ENCODE measurements around the gene ENPP7. TPM values are rescaled to one million over a fixed set of nuclear protein-coding genes. Genes with fewer than 3 reads are reported as not detected.

The ENPP7 gene
- total RNA-seq, 1 experiment from 2014 or later, result not detected

DNA sequence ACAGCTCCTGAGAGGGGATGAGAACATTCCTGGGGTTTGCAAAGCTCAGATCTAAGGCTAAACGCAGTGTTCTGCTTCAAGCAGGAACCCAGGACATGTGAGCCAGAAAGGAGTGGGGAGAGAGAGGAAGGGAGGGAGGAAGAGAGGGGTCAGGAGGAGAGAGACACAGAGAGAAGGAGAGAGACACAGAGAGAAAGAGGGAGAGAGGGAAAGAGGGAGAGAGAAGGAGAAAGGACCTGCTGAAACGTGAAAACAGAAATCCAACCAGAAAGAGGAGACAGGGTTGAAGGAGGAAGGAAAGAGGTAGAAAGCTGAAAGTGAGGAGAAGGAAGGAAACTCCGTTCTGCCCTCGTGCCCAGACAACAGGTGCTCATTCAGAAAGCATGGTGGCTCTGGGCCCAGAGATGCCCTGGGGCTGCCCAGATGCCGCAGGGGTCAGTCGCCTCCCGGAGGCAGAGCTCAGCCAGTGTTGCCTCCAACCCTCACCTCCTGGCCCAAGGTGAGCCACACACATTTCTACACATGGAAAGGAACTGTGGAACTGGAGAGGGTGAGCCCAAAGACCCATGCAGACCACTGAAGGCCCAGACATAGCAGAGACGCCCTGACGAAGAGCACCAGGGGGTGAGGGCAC, 49.0 kb upstream of the ENPP7 start:
- ATAC-seq, result no peak
- H3K9me2 ChIP-seq (ENCODE audit: insufficient read depth), result no peaks in the 10 kb centered on the region
- no peak overlapping the region for H3K27ac ChIP-seq (ENCODE audit: low read depth, low read length)

DNA sequence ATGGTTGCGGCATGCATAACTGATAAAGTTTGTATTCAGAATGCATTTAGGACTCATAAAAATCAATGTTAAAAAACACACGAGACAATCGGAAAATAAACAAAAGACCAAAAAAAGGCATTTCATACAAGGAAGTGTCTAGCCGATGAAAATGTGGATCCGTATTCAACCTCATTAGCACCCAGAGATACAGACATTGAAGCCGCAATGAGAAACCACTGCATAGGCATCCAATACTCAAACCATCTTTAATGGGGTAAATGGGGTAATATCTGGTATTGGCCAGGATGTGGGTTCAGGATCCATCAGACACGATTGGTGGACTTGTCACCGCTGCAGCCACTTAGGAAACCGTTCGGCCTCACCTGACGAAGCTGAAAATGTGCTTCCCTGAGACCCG, 47.4 kb upstream of the ENPP7 start:
- peaks cover 13% of the 10 kb centered on the region; the same call in 1 of the 2 replicates for H3K27me3 ChIP-seq (ENCODE audit: insufficient read depth, low read length)
- no TSS peak for BruUV-seq (replicated peaks)
- CTCF ChIA-PET, result interaction anchor here (1.0 kb wide), 1 partner anchor 25 kb away, joined by 3 read pairs; no protein-coding TSS in a partner anchor
- no peak overlapping the region for H3K27ac ChIP-seq (ENCODE audit: low read depth, low read length)
- H3K9ac ChIP-seq (ENCODE audit: low read length), result no peak overlapping the region
- DNase-seq (ENCODE audit: low read depth, low spot score), result no peak
- H2AFZ ChIP-seq (ENCODE audit: low read depth, low read length, poor library complexity, severe bottlenecking), result no peak overlapping the region
- no peaks in the 10 kb centered on the region for H3K4me1 ChIP-seq (ENCODE audit: control insufficient read depth in 1 of 2, insufficient read depth in 2 of 2, low read length in 2 of 2)
- RAD21 ChIA-PET (ENCODE audit: low non-redundant PET in 1 of 2, low total read pairs in 2 of 2, uncharacterized antibody in 2 of 2, unreplicated experiment in 2 of 2), result no interaction called here
- H4K20me1 ChIP-seq (ENCODE audit: insufficient read depth), result no peaks in the 10 kb centered on the region
- H3K4me3 ChIP-seq (replicated peaks in 1 of 2; ENCODE audit: low read depth in 1 of 2, low read length in 2 of 2), result no peak overlapping the region
- no peak overlapping the region for H3K4me2 ChIP-seq (ENCODE audit: low read length)
- ATAC-seq, result no peak
- no peaks in the 10 kb centered on the region for H3K9me2 ChIP-seq (ENCODE audit: insufficient read depth)
- H3K36me3 ChIP-seq (ENCODE audit: control insufficient read depth in 1 of 2, insufficient read depth in 2 of 2, low read length in 2 of 2), result no peaks in the 10 kb centered on the region
- no peaks in the 10 kb centered on the region for H3K79me2 ChIP-seq (ENCODE audit: insufficient read depth, low read length)
- POLR2A ChIA-PET, result no interaction called here
- no peaks in the 10 kb centered on the region for H3K9me3 ChIP-seq (ENCODE audit: control insufficient read depth in 1 of 2, insufficient read depth in 1 of 2, low read depth in 1 of 2, low read length in 2 of 2)
- intact Hi-C loops (cut with micrococcal nuclease), result no loop called here
- no peak for TF ChIP-seq SP1 (IDR thresholded peaks at IDR 0.05; ENCODE audit: low read depth)
- no peak for TF ChIP-seq SRF (IDR thresholded peaks at IDR 0.05; ENCODE audit: low read depth)
- TF ChIP-seq, protein P1, sequence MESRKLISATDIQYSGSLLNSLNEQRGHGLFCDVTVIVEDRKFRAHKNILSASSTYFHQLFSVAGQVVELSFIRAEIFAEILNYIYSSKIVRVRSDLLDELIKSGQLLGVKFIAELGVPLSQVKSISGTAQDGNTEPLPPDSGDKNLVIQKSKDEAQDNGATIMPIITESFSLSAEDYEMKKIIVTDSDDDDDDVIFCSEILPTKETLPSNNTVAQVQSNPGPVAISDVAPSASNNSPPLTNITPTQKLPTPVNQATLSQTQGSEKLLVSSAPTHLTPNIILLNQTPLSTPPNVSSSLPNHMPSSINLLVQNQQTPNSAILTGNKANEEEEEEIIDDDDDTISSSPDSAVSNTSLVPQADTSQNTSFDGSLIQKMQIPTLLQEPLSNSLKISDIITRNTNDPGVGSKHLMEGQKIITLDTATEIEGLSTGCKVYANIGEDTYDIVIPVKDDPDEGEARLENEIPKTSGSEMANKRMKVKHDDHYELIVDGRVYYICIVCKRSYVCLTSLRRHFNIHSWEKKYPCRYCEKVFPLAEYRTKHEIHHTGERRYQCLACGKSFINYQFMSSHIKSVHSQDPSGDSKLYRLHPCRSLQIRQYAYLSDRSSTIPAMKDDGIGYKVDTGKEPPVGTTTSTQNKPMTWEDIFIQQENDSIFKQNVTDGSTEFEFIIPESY (IDR thresholded peaks at IDR 0.05; ENCODE audit: extremely low read depth, insufficient replicate concordance, low read length), result no peak
- no peak for TF ChIP-seq SIN3A (IDR thresholded peaks at IDR 0.05; ENCODE audit: low read depth)
- TF ChIP-seq CBX3 (IDR thresholded peaks at IDR 0.05; ENCODE audit: low read depth), result no peak
- TF ChIP-seq JUND (IDR thresholded peaks at IDR 0.05), result no peak
- TF ChIP-seq, protein P2, sequence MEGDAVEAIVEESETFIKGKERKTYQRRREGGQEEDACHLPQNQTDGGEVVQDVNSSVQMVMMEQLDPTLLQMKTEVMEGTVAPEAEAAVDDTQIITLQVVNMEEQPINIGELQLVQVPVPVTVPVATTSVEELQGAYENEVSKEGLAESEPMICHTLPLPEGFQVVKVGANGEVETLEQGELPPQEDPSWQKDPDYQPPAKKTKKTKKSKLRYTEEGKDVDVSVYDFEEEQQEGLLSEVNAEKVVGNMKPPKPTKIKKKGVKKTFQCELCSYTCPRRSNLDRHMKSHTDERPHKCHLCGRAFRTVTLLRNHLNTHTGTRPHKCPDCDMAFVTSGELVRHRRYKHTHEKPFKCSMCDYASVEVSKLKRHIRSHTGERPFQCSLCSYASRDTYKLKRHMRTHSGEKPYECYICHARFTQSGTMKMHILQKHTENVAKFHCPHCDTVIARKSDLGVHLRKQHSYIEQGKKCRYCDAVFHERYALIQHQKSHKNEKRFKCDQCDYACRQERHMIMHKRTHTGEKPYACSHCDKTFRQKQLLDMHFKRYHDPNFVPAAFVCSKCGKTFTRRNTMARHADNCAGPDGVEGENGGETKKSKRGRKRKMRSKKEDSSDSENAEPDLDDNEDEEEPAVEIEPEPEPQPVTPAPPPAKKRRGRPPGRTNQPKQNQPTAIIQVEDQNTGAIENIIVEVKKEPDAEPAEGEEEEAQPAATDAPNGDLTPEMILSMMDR (IDR thresholded peaks at IDR 0.05 in 2 of 3, conservative IDR thresholded peaks at IDR 0.05 in 1 of 3; ENCODE audit: borderline replicate concordance in 1 of 3, insufficient read depth in 1 of 3, low read depth in 2 of 3, low read length in 2 of 3), result no peak
- TF ChIP-seq, protein P3, sequence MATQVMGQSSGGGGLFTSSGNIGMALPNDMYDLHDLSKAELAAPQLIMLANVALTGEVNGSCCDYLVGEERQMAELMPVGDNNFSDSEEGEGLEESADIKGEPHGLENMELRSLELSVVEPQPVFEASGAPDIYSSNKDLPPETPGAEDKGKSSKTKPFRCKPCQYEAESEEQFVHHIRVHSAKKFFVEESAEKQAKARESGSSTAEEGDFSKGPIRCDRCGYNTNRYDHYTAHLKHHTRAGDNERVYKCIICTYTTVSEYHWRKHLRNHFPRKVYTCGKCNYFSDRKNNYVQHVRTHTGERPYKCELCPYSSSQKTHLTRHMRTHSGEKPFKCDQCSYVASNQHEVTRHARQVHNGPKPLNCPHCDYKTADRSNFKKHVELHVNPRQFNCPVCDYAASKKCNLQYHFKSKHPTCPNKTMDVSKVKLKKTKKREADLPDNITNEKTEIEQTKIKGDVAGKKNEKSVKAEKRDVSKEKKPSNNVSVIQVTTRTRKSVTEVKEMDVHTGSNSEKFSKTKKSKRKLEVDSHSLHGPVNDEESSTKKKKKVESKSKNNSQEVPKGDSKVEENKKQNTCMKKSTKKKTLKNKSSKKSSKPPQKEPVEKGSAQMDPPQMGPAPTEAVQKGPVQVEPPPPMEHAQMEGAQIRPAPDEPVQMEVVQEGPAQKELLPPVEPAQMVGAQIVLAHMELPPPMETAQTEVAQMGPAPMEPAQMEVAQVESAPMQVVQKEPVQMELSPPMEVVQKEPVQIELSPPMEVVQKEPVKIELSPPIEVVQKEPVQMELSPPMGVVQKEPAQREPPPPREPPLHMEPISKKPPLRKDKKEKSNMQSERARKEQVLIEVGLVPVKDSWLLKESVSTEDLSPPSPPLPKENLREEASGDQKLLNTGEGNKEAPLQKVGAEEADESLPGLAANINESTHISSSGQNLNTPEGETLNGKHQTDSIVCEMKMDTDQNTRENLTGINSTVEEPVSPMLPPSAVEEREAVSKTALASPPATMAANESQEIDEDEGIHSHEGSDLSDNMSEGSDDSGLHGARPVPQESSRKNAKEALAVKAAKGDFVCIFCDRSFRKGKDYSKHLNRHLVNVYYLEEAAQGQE (IDR thresholded peaks at IDR 0.05; ENCODE audit: low read depth), result no peak
- TF ChIP-seq ZNF274 (IDR thresholded peaks at IDR 0.05; ENCODE audit: low read depth, low read length), result no peak
- TF ChIP-seq, protein P4, sequence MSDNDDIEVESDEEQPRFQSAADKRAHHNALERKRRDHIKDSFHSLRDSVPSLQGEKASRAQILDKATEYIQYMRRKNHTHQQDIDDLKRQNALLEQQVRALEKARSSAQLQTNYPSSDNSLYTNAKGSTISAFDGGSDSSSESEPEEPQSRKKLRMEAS (IDR thresholded peaks at IDR 0.05), result no peak
- TF ChIP-seq RAD21 (IDR thresholded peaks at IDR 0.05; ENCODE audit: low read depth), result no peak

More for the DNA sequence above, 49.0 kb upstream of the ENPP7 start:
- Histone ChIP-seq H3K79me2 (ENCODE audit: insufficient read depth, low read length) (no peaks in the 10 kb centered on the region), H3K4me2 (ENCODE audit: low read length) (no peak overlapping the region), H3K4me1 (ENCODE audit: control insufficient read depth in 1 of 2, insufficient read depth in 2 of 2, low read length in 2 of 2) (no peaks in the 10 kb centered on the region), H3K36me3 (ENCODE audit: control insufficient read depth in 1 of 2, insufficient read depth in 2 of 2, low read length in 2 of 2) (no peaks in the 10 kb centered on the region), H3K9ac (ENCODE audit: low read length) (no peak overlapping the region), H3K4me3 (replicated peaks in 1 of 2; ENCODE audit: low read depth in 1 of 2, low read length in 2 of 2) (no peak overlapping the region), H3K27me3 (ENCODE audit: insufficient read depth, low read length) (peaks cover 8% of the 10 kb centered on the region; the same call in 1 of the 2 replicates), H2AFZ (ENCODE audit: low read depth, low read length, poor library complexity, severe bottlenecking) (no peak overlapping the region), H3K9me3 (ENCODE audit: control insufficient read depth in 1 of 2, insufficient read depth in 1 of 2, low read depth in 1 of 2, low read length in 2 of 2) (no peaks in the 10 kb centered on the region), H4K20me1 (ENCODE audit: insufficient read depth) (no peaks in the 10 kb centered on the region)
- intact Hi-C loops (cut with micrococcal nuclease), result no loop called here
- TF ChIP-seq JUND (IDR thresholded peaks at IDR 0.05) (no peak), EZH2 (IDR thresholded peaks at IDR 0.05) (no peak), EZH2phosphoT487 (IDR thresholded peaks at IDR 0.05; ENCODE audit: borderline replicate concordance) (no peak), ZNF274 (IDR thresholded peaks at IDR 0.05; ENCODE audit: low read depth, low read length) (no peak)
- POLR2A ChIA-PET, result no interaction called here
- no TSS peak for BruUV-seq (replicated peaks)
- no peak for DNase-seq (ENCODE audit: low read depth, low spot score)
- CTCF ChIA-PET, result interaction anchor here (0.7 kb wide), 1 partner anchor 65 kb away, joined by 3 read pairs; no protein-coding TSS in a partner anchor
- RAD21 ChIA-PET (ENCODE audit: low non-redundant PET in 1 of 2, low total read pairs in 2 of 2, uncharacterized antibody in 2 of 2, unreplicated experiment in 2 of 2), result no interaction called here
